HG02588 (cell line): Measurements from ENCODE around the gene EVC2.

Source experiments
- ATAC-seq: cut with Tn5 transposase; IDR thresholded peaks from one replicate; pipeline ENCODE4 v1.9.1; 2021; ENCODE audit warnings: mild to moderate bottlenecking, moderate library complexity; ENCODE audit not compliant: unreplicated experiment

EVC2 gene

GRCh38 chr4:5708449-5709206 is at the start of gene EVC2:
Gene EVC2 (minus strand): TSS chr4:5708559. CDS start chr4:5708513, 46 bp downstream.
- ATAC-seq, result no peak

- ATAC-seq, result no peak
Measured at GRCh38 chr4:5757954-5758353, 49.6 kb upstream of the EVC2 start.

- ATAC-seq, result no peak
Measured at GRCh38 chr4:5757536-5757935, 49.2 kb upstream of the EVC2 start.

- ATAC-seq, result no peak
Measured at GRCh38 chr4:5757091-5757490, 48.7 kb upstream of the EVC2 start.

GRCh38 chr4:5756271-5756670 is 47.9 kb upstream of the EVC2 start:
- ATAC-seq, result no peak

- no peak for ATAC-seq
Measured at GRCh38 chr4:5755679-5756078, 47.3 kb upstream of the EVC2 start.

- ATAC-seq, result no peak
Measured at GRCh38 chr4:5755161-5755560, 46.8 kb upstream of the EVC2 start.

GRCh38 chr4:5754529-5754881 is 46.1 kb upstream of the EVC2 start:
- ATAC-seq, result no peak

GRCh38 chr4:5753766-5754528 is 45.6 kb upstream of the EVC2 start:
- no peak for ATAC-seq

GRCh38 chr4:5753366-5753765 is 45.0 kb upstream of the EVC2 start:
- ATAC-seq, result no peak

GRCh38 chr4:5752376-5753184 is 44.2 kb upstream of the EVC2 start:
- no peak for ATAC-seq

- no peak for ATAC-seq
Measured at GRCh38 chr4:5751666-5752375, 43.5 kb upstream of the EVC2 start.

- ATAC-seq, result no peak
Measured at GRCh38 chr4:5750946-5751665, 42.7 kb upstream of the EVC2 start.

GRCh38 chr4:5750052-5750945 is 41.9 kb upstream of the EVC2 start:
- ATAC-seq, result no peak

- ATAC-seq, result no peak
Measured at GRCh38 chr4:5749568-5749967, 41.2 kb upstream of the EVC2 start.

- ATAC-seq, result no peak
Measured at GRCh38 chr4:5747738-5748375, 39.5 kb upstream of the EVC2 start.

- no peak for ATAC-seq
Measured at GRCh38 chr4:5746829-5747737, 38.7 kb upstream of the EVC2 start.

- ATAC-seq, result no peak
Measured at GRCh38 chr4:5746250-5746649, 37.9 kb upstream of the EVC2 start.
